ENCODE measurements around the gene MSMB. TPM values are rescaled to one million over a fixed set of nuclear protein-coding genes. Genes with fewer than 3 reads are reported as not detected.
A peak's percentile ranks its signal among the peaks of the same experiment; 100 is the strongest.

The MSMB gene
- total and polyA plus RNA-seq, 2 experiments from 2014 or later: not detected

GRCh38 chr10:46012746-46013145 lies 33.3 kb downstream of the MSMB start:
- Histone ChIP-seq H3K9ac (0 out of 2 replicates have a peak overlapping the region, but pooled peaks have one; percentile 12), H3F3A (ENCODE audit: insufficient read depth) (peaks cover 48% of the 10 kb centered on the region), H3K36me3 (ENCODE audit: low read depth) (peaks cover 80% of the 10 kb centered on the region), H3K9me3 (ENCODE audit: low read depth) (no peaks in the 10 kb centered on the region), H3K27ac (no peak overlapping the region), H3K27me3 (replicated peaks; ENCODE audit: insufficient read depth) (no peaks in the 10 kb centered on the region), H4K20me1 (ENCODE audit: insufficient read depth) (no peaks in the 10 kb centered on the region), H3K4me3 (no peak overlapping the region), H2AFZ (no peak overlapping the region), H3K4me2 (ENCODE audit: unreplicated experiment) (no peak overlapping the region), H3K79me2 (ENCODE audit: insufficient read depth) (peaks cover 89% of the 10 kb centered on the region), H3K4me1 (ENCODE audit: insufficient read depth) (peaks cover 31% of the 10 kb centered on the region), H3K9me2 (ENCODE audit: insufficient read depth) (no peaks in the 10 kb centered on the region)
- TF ChIP-seq EZH2 (IDR thresholded peaks at IDR 0.05; ENCODE audit: insufficient read depth, poor library complexity, severe bottlenecking) (no peak), EZH2phosphoT487 (IDR thresholded peaks at IDR 0.05; ENCODE audit: insufficient read depth, low read depth) (no peak)
- DNase-seq: no peak
- in situ Hi-C loops (cut with MboI): no loop called here
- 97 to 98% methylated on average over 3 of the region's 3 CpGs for WGBS, 2 experiments (ENCODE audit: low coverage in 1 of 2, low lambda C conversion rate in 2 of 2, missing lambda C conversion rate in 2 of 2)

GRCh38 chr10:46006219-46006618 lies 39.9 kb downstream of the MSMB start:
- DNase-seq: peak; percentile 88
- peak overlapping the region; percentile 28; the same call in 1 of the 2 replicates for H3K9ac ChIP-seq
- 19 to 28% methylated on average over 3 of the region's 3 CpGs for WGBS, 2 experiments (ENCODE audit: low coverage in 1 of 2, low lambda C conversion rate in 2 of 2, missing lambda C conversion rate in 2 of 2)

GRCh38 chr10:46005383-46005782 lies 40.7 kb downstream of the MSMB start:
- DNase-seq: no peak
- Histone ChIP-seq H3K4me1 (ENCODE audit: insufficient read depth) (peaks cover 32% of the 10 kb centered on the region), H3K9ac (peak overlapping the region; percentile 28; the same call in 1 of the 2 replicates), H3K9me2 (ENCODE audit: insufficient read depth) (no peaks in the 10 kb centered on the region), H3K4me2 (ENCODE audit: unreplicated experiment) (peak overlapping the region; percentile 53), H3K79me2 (ENCODE audit: insufficient read depth) (peaks cover 76% of the 10 kb centered on the region), H4K20me1 (ENCODE audit: insufficient read depth) (no peaks in the 10 kb centered on the region), H3K4me3 (no peak overlapping the region), H2AFZ (no peak overlapping the region), H3F3A (ENCODE audit: insufficient read depth) (peaks cover 77% of the 10 kb centered on the region), H3K27me3 (replicated peaks; ENCODE audit: insufficient read depth) (no peaks in the 10 kb centered on the region), H3K36me3 (ENCODE audit: low read depth) (peaks cover 58% of the 10 kb centered on the region), H3K9me3 (ENCODE audit: low read depth) (no peaks in the 10 kb centered on the region), H3K27ac (peak overlapping the region; percentile 58)
- TF ChIP-seq EZH2 (IDR thresholded peaks at IDR 0.05; ENCODE audit: insufficient read depth, poor library complexity, severe bottlenecking) (no peak), EZH2phosphoT487 (IDR thresholded peaks at IDR 0.05; ENCODE audit: insufficient read depth, low read depth) (no peak)
- 71 to 75% methylated on average over 4 of the region's 4 CpGs for WGBS, 2 experiments (ENCODE audit: low coverage in 1 of 2, low lambda C conversion rate in 2 of 2, missing lambda C conversion rate in 2 of 2)
- in situ Hi-C loops (cut with MboI): no loop called here

More at GRCh38 chr10:46006219-46006618, 39.9 kb downstream of the MSMB start:
- Histone ChIP-seq H4K20me1 (ENCODE audit: insufficient read depth) (no peaks in the 10 kb centered on the region), H3K36me3 (ENCODE audit: low read depth) (peaks cover 65% of the 10 kb centered on the region), H3K27me3 (replicated peaks; ENCODE audit: insufficient read depth) (no peaks in the 10 kb centered on the region), H3K4me3 (no peak overlapping the region), H3K9me3 (ENCODE audit: low read depth) (no peaks in the 10 kb centered on the region), H3K4me2 (ENCODE audit: unreplicated experiment) (peak overlapping the region; percentile 53), H3K9me2 (ENCODE audit: insufficient read depth) (no peaks in the 10 kb centered on the region), H2AFZ (no peak overlapping the region), H3K79me2 (ENCODE audit: insufficient read depth) (peaks cover 78% of the 10 kb centered on the region), H3F3A (ENCODE audit: insufficient read depth) (peaks cover 72% of the 10 kb centered on the region), H3K27ac (peak overlapping the region; percentile 58), H3K4me1 (ENCODE audit: insufficient read depth) (peaks cover 32% of the 10 kb centered on the region)
- TF ChIP-seq EZH2phosphoT487 (IDR thresholded peaks at IDR 0.05; ENCODE audit: insufficient read depth, low read depth): no peak
- no peak for TF ChIP-seq EZH2 (IDR thresholded peaks at IDR 0.05; ENCODE audit: insufficient read depth, poor library complexity, severe bottlenecking)
- in situ Hi-C loops (cut with MboI): no loop called here

DNA sequence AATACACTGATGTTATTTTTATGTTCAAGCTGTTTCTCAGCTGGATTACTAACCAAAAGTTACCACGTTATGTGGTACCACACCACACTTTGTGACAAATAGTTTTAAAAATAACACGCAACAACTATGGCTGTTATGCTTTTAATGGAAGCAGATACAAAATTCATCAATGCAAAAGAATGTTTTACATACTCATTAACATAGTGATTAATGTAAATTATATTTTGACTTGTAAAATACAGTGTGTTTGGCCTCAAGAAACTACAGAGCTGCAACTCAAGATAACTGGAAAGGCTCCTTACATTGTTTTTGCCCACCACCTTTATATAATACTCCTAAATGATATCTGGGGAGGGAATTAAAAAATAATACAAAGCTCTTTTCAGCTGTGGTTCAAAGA lies 41.1 kb downstream of the MSMB start:
- TF ChIP-seq EZH2phosphoT487 (IDR thresholded peaks at IDR 0.05; ENCODE audit: insufficient read depth, low read depth) (no peak), EZH2 (IDR thresholded peaks at IDR 0.05; ENCODE audit: insufficient read depth, poor library complexity, severe bottlenecking) (no peak)
- Histone ChIP-seq H3K4me3 (no peak overlapping the region), H3K9ac (no peak overlapping the region), H4K20me1 (ENCODE audit: insufficient read depth) (no peaks in the 10 kb centered on the region), H2AFZ (no peak overlapping the region), H3K27me3 (replicated peaks; ENCODE audit: insufficient read depth) (no peaks in the 10 kb centered on the region), H3K9me3 (ENCODE audit: low read depth) (no peaks in the 10 kb centered on the region), H3K9me2 (ENCODE audit: insufficient read depth) (no peaks in the 10 kb centered on the region), H3K79me2 (ENCODE audit: insufficient read depth) (peaks cover 71% of the 10 kb centered on the region), H3K4me1 (ENCODE audit: insufficient read depth) (peaks cover 32% of the 10 kb centered on the region), H3F3A (ENCODE audit: insufficient read depth) (peaks cover 77% of the 10 kb centered on the region), H3K4me2 (ENCODE audit: unreplicated experiment) (no peak overlapping the region), H3K36me3 (ENCODE audit: low read depth) (peaks cover 55% of the 10 kb centered on the region), H3K27ac (peak overlapping the region; percentile 58; the same call in 1 of the 2 replicates)
- in situ Hi-C loops (cut with MboI): no loop called here
- no peak for DNase-seq
- 75 to 84% methylated on average over 2 of the region's 2 CpGs for WGBS, 2 experiments (ENCODE audit: low coverage in 1 of 2, low lambda C conversion rate in 2 of 2, missing lambda C conversion rate in 2 of 2)

Measured in GM23248 (cell line).